Left colon (tissue), 2 donors: Measurements from ENCODE around the gene HTR2C. TPM values are rescaled to one million over a fixed set of nuclear protein-coding genes. Genes with fewer than 3 reads are reported as not detected.
"Not testable (repeated sequence)": the region's sequence is repeated elsewhere in the genome, so short reads cannot be mapped to it uniquely, and the experiment has no call there.

ENCODE experiments used
- ATAC-seq: fragments of 200-7000 bp; cut with Tn5 transposase; one replicate; pipeline ENCODE4 v1.9.1; 2020; ENCODE audit warnings: mild to moderate bottlenecking, moderate library complexity
- DNase-seq, 2 donors: peaks; one replicate each; pipeline ENCODE4 v3.0.0-alpha.2; 2020
- intact Hi-C, 2 donors: fragments of 100-400 bp; cut with DNase I in 1 of 2; cut with micrococcal nuclease in 1 of 2; formaldehyde crosslinking; loops; one replicate each; pipeline versions ENCODE4 v1.11.2 to v1.14.0; 2022; cut with DNase I, micrococcal nuclease
- microRNA-seq, 2 donors: library from miRNA; unstranded; fragments of <30 nt; microRNA quantifications; one replicate each; pipeline versions ENCODE4 v1.1.0 to v1.2.0, GENCODE V29; 2020
- total RNA-seq, 2 donors: library from RNA; stranded (reverse); fragmentation: NEBNext Ultra II Directional; extraction: Animal tissue kit (Norgen Biotek cat#: 25700); gene quantifications; one replicate each; pipeline ENCODE4 v1.2.1, GENCODE V29; 2021
- donor health status: DM: no; HTN: no; CAD: no.
- donor health status: DM: yes; HTN: yes; CAD: no.

HTR2C gene
- total RNA-seq, 2 donors from 2014 or later = not detected

GRCh38 chrX:114924856-114925255 lies 341.0 kb downstream of the HTR2C start:
- ATAC-seq = no peak

GRCh38 chrX:114930227-114930626 lies 346.3 kb downstream of the HTR2C start:
- ATAC-seq = no peak
- intact Hi-C loops = no loop called here
- DNase-seq = no peak

More at GRCh38 chrX:114924856-114925255, 341.0 kb downstream of the HTR2C start:
- intact Hi-C loops = no loop called here
- DNase-seq = no peak

GRCh38 chrX:114932550-114932949 lies 348.7 kb downstream of the HTR2C start:
- intact Hi-C loops = no loop called here
- DNase-seq (no peak), ATAC-seq (no peak)

- intact Hi-C loops = not testable (repeated sequence)
Observed at GRCh38 chrX:114933291-114933690, 349.4 kb downstream of the HTR2C start.

GRCh38 chrX:114937090-114937489 lies 353.2 kb downstream of the HTR2C start:
- DNase-seq, ATAC-seq, intact Hi-C loops: not testable (repeated sequence)

More at GRCh38 chrX:114933291-114933690, 349.4 kb downstream of the HTR2C start:
- not testable (repeated sequence) for ATAC-seq, DNase-seq

GRCh38 chrX:114952696-114953095 lies 368.8 kb downstream of the HTR2C start:
- intact Hi-C loops = no loop called here
- no peak for ATAC-seq
- no peak for DNase-seq

Small RNAs within 50 kb of the gene (microRNA-seq; reads per million reads assigned to microRNA genes)
- 0 reads per million in 2 donors for gene MIR1264
- 0 to 1.4 reads per million in 2 donors for gene MIR1298
- gene MIR1911 = 0 to 1.4 reads per million in 2 donors
- gene MIR1912 = 0 reads per million in 2 donors
- gene MIR448 = 0 reads per million in 2 donors
- 0 reads per million in 2 donors for gene MIR764
